SK-N-SH treated with all-trans-retinoic acid at 6 μM for 48 hours (cell line): ENCODE data around the gene DERA.

Experiments
- ATAC-seq: fragments of 200-7000 bp; cut with Tn5 transposase; 3 replicates; pipeline ENCODE4 v1.9.1; 2020; ENCODE audit warnings: mild to moderate bottlenecking, moderate library complexity
- ARNTL ChIP-seq: fragments of 450-650 bp; formaldehyde crosslinking; IDR thresholded peaks from 2 replicates; pipeline ENCODE4 v1.5.0; 2020; ENCODE audit warnings: low read depth, mild to moderate bottlenecking, moderate library complexity, borderline replicate concordance
- BACH2 ChIP-seq: fragments of 250-450 bp; sonication (Bioruptor Pico); IDR thresholded peaks from 2 replicates; pipeline ENCODE4 v1.9.0; 2021; ENCODE audit warnings: mild to moderate bottlenecking, borderline replicate concordance
- CSDC2 ChIP-seq: fragments of 250-450 bp; sonication (Bioruptor Pico); IDR thresholded peaks from 2 replicates; pipeline ENCODE4 v1.5.0; 2020; ENCODE audit warnings: mild to moderate bottlenecking, moderate library complexity
- ESRRG ChIP-seq: fragments of 250-450 bp; sonication (Bioruptor Pico); IDR thresholded peaks from 2 replicates; pipeline ENCODE4 v1.6.1; 2021; ENCODE audit warnings: mild to moderate bottlenecking
- GLIS3 ChIP-seq: fragments of 250-450 bp; sonication (Bioruptor Pico); IDR thresholded peaks from 2 replicates; pipeline ENCODE4 v1.5.0; 2020; ENCODE audit warnings: mild to moderate bottlenecking, moderate library complexity
- ISL1 ChIP-seq: fragments of 250-450 bp; sonication (Bioruptor Pico); IDR thresholded peaks from 2 replicates; pipeline ENCODE4 v2.1.2; 2022; ENCODE audit warnings: mild to moderate bottlenecking, moderate library complexity
- OSR1 ChIP-seq: fragments of 250-450 bp; sonication (Bioruptor Pico); IDR thresholded peaks from 2 replicates; pipeline ENCODE4 v1.8.0; 2022; ENCODE audit warnings: moderate library complexity, mild to moderate bottlenecking, inconsistent platforms
- PPARA ChIP-seq: fragments of 250-450 bp; sonication (Bioruptor Pico); IDR thresholded peaks from 2 replicates; pipeline ENCODE4 v1.5.0; 2020; ENCODE audit warnings: mild to moderate bottlenecking, borderline replicate concordance
- SNAI2 ChIP-seq: fragments of 250-450 bp; sonication (Bioruptor Pico); IDR thresholded peaks from 2 replicates; pipeline ENCODE4 v1.5.0; 2020; ENCODE audit warnings: mild to moderate bottlenecking, moderate library complexity
- TCF4 ChIP-seq: fragments of 250-450 bp; sonication (Bioruptor Pico); IDR thresholded peaks from 2 replicates; pipeline ENCODE4 v1.8.0; 2021; ENCODE audit warnings: mild to moderate bottlenecking, moderate library complexity, borderline replicate concordance
- TOX ChIP-seq: fragments of 250-450 bp; sonication (Bioruptor Pico); IDR thresholded peaks from 2 replicates; pipeline ENCODE4 v1.8.0; 2021; ENCODE audit warnings: mild to moderate bottlenecking, moderate library complexity, borderline replicate concordance
- ZC3H10 ChIP-seq: fragments of 250-450 bp; sonication (Bioruptor Pico); IDR thresholded peaks from 2 replicates; pipeline ENCODE4 v1.5.1; 2021; ENCODE audit warnings: mild to moderate bottlenecking, moderate library complexity
- ZFP3 ChIP-seq: fragments of 250-450 bp; sonication (Bioruptor Pico); IDR thresholded peaks from 2 replicates; pipeline ENCODE4 v1.5.0; 2020; ENCODE audit warnings: mild to moderate bottlenecking, moderate library complexity
- ZFP30 ChIP-seq: fragments of 450-650 bp; formaldehyde crosslinking; IDR thresholded peaks from 2 replicates; pipeline ENCODE4 v1.5.0; 2022; ENCODE audit warnings: mild to moderate bottlenecking, moderate library complexity
- ZNF565 ChIP-seq: fragments of 450-650 bp; formaldehyde crosslinking; conservative IDR thresholded peaks from 2 replicates; pipeline ENCODE4 v1.5.0; 2020; ENCODE audit warnings: low read depth, mild to moderate bottlenecking, moderate library complexity
- ZNF70 ChIP-seq: fragments of 450-650 bp; formaldehyde crosslinking; IDR thresholded peaks from 2 replicates; pipeline ENCODE4 v1.5.0; 2020; ENCODE audit warnings: mild to moderate bottlenecking, moderate library complexity
- ZNF8 ChIP-seq: fragments of 450-650 bp; formaldehyde crosslinking; IDR thresholded peaks from 2 replicates; pipeline ENCODE4 v1.5.0; 2020; ENCODE audit warnings: mild to moderate bottlenecking, moderate library complexity
- TF ChIP-seq, protein P1 (sequence below): fragments of 250-450 bp; sonication (Bioruptor Pico); IDR thresholded peaks from 2 replicates; pipeline ENCODE4 v1.8.0; 2021; ENCODE audit warnings: low read depth, mild to moderate bottlenecking, moderate library complexity, borderline replicate concordance
- TF ChIP-seq, protein P2 (sequence below): fragments of 250-450 bp; sonication (Bioruptor Pico); IDR thresholded peaks from 2 replicates; pipeline ENCODE4 v1.5.1; 2021; ENCODE audit warnings: mild to moderate bottlenecking, moderate library complexity
- TF ChIP-seq, protein P3 (sequence below): fragments of 250-450 bp; sonication (Bioruptor Pico); IDR thresholded peaks from 2 replicates; pipeline ENCODE4 v1.5.0; 2020; ENCODE audit warnings: mild to moderate bottlenecking, moderate library complexity
- TF ChIP-seq, protein P4 (sequence below): fragments of 250-450 bp; sonication (Bioruptor Pico); IDR thresholded peaks from 2 replicates; pipeline ENCODE4 v1.8.0; 2020; ENCODE audit warnings: mild to moderate bottlenecking, moderate library complexity, borderline replicate concordance
- TF ChIP-seq, protein P5 (sequence below): fragments of 250-450 bp; sonication (Bioruptor Pico); IDR thresholded peaks from 2 replicates; pipeline ENCODE4 v1.5.1; 2020; ENCODE audit warnings: low read depth, mild to moderate bottlenecking, moderate library complexity

The DERA gene

DNA sequence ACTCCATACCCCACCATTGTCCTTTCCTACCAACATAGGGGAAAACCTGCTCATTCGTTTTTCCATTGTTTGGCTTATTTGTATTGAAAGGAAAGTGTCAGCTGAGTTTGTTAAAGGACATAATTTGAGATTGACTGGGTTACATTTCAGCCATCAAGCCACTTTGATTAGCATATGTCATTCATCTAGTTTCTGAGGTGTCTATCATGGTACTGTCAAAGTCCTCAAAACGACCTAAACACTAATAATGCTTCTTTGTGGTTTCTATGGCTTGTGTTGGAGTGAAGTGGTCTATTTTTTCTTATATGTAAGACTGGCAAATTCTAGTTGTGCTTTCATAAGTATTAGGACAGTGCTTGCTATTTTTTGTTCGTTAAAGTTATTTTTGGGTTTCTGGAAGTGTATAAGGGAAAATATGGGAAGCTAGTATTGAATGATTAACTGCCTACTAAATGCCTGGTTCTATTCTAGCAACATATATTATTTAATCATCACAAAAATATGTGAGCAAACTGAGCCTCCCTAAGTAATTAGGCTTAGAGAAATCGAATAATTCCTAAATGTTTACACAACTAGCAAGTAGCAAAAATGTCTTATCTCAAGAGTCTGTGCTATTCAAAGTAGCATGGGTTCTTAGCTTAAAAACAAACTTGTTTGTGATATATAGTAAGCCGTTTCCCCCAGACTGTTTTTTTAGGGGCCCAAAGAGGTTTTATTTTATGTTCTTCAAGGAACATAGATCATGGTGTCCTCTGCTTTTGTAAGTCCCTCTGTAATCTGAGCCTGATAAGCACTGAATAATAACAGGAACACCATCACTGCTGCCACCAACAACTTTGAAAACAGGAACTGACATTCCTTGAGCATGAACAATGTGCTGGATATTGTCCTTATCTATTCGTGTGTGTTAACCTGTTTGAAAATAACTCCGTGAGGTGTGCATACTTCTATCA, 67.1 kb downstream of the DERA start:
- peak; percentile 57 for ATAC-seq
- TF ChIP-seq, protein P1, sequence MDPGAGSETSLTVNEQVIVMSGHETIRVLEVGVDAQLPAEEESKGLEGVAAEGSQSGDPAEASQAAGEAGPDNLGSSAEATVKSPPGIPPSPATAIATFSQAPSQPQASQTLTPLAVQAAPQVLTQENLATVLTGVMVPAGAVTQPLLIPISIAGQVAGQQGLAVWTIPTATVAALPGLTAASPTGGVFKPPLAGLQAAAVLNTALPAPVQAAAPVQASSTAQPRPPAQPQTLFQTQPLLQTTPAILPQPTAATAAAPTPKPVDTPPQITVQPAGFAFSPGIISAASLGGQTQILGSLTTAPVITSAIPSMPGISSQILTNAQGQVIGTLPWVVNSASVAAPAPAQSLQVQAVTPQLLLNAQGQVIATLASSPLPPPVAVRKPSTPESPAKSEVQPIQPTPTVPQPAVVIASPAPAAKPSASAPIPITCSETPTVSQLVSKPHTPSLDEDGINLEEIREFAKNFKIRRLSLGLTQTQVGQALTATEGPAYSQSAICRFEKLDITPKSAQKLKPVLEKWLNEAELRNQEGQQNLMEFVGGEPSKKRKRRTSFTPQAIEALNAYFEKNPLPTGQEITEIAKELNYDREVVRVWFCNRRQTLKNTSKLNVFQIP (CRISPR knock-in tag), result no peak
- TF ChIP-seq PPARA (no peak), ZNF70 (no peak), ARNTL (no peak), ZNF8 (CRISPR knock-in tag) (no peak), TCF4 (CRISPR knock-in tag) (no peak), ZFP3 (CRISPR knock-in tag) (no peak), ISL1 (no peak), CSDC2 (CRISPR knock-in tag) (no peak), SNAI2 (CRISPR knock-in tag) (no peak), ESRRG (CRISPR knock-in tag) (no peak), OSR1 (CRISPR knock-in tag) (no peak), BACH2 (CRISPR knock-in tag) (no peak), TOX (no peak)
- TF ChIP-seq, protein P2, sequence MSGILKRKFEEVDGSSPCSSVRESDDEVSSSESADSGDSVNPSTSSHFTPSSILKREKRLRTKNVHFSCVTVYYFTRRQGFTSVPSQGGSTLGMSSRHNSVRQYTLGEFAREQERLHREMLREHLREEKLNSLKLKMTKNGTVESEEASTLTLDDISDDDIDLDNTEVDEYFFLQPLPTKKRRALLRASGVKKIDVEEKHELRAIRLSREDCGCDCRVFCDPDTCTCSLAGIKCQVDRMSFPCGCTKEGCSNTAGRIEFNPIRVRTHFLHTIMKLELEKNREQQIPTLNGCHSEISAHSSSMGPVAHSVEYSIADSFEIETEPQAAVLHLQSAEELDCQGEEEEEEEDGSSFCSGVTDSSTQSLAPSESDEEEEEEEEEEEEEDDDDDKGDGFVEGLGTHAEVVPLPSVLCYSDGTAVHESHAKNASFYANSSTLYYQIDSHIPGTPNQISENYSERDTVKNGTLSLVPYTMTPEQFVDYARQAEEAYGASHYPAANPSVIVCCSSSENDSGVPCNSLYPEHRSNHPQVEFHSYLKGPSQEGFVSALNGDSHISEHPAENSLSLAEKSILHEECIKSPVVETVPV (CRISPR knock-in tag), result no peak
- TF ChIP-seq, protein P3, sequence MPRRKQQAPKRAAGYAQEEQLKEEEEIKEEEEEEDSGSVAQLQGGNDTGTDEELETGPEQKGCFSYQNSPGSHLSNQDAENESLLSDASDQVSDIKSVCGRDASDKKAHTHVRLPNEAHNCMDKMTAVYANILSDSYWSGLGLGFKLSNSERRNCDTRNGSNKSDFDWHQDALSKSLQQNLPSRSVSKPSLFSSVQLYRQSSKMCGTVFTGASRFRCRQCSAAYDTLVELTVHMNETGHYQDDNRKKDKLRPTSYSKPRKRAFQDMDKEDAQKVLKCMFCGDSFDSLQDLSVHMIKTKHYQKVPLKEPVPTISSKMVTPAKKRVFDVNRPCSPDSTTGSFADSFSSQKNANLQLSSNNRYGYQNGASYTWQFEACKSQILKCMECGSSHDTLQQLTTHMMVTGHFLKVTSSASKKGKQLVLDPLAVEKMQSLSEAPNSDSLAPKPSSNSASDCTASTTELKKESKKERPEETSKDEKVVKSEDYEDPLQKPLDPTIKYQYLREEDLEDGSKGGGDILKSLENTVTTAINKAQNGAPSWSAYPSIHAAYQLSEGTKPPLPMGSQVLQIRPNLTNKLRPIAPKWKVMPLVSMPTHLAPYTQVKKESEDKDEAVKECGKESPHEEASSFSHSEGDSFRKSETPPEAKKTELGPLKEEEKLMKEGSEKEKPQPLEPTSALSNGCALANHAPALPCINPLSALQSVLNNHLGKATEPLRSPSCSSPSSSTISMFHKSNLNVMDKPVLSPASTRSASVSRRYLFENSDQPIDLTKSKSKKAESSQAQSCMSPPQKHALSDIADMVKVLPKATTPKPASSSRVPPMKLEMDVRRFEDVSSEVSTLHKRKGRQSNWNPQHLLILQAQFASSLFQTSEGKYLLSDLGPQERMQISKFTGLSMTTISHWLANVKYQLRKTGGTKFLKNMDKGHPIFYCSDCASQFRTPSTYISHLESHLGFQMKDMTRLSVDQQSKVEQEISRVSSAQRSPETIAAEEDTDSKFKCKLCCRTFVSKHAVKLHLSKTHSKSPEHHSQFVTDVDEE (CRISPR knock-in tag), result no peak
- TF ChIP-seq, protein P4, sequence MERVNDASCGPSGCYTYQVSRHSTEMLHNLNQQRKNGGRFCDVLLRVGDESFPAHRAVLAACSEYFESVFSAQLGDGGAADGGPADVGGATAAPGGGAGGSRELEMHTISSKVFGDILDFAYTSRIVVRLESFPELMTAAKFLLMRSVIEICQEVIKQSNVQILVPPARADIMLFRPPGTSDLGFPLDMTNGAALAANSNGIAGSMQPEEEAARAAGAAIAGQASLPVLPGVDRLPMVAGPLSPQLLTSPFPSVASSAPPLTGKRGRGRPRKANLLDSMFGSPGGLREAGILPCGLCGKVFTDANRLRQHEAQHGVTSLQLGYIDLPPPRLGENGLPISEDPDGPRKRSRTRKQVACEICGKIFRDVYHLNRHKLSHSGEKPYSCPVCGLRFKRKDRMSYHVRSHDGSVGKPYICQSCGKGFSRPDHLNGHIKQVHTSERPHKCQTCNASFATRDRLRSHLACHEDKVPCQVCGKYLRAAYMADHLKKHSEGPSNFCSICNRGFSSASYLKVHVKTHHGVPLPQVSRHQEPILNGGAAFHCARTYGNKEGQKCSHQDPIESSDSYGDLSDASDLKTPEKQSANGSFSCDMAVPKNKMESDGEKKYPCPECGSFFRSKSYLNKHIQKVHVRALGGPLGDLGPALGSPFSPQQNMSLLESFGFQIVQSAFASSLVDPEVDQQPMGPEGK, result no peak

DNA sequence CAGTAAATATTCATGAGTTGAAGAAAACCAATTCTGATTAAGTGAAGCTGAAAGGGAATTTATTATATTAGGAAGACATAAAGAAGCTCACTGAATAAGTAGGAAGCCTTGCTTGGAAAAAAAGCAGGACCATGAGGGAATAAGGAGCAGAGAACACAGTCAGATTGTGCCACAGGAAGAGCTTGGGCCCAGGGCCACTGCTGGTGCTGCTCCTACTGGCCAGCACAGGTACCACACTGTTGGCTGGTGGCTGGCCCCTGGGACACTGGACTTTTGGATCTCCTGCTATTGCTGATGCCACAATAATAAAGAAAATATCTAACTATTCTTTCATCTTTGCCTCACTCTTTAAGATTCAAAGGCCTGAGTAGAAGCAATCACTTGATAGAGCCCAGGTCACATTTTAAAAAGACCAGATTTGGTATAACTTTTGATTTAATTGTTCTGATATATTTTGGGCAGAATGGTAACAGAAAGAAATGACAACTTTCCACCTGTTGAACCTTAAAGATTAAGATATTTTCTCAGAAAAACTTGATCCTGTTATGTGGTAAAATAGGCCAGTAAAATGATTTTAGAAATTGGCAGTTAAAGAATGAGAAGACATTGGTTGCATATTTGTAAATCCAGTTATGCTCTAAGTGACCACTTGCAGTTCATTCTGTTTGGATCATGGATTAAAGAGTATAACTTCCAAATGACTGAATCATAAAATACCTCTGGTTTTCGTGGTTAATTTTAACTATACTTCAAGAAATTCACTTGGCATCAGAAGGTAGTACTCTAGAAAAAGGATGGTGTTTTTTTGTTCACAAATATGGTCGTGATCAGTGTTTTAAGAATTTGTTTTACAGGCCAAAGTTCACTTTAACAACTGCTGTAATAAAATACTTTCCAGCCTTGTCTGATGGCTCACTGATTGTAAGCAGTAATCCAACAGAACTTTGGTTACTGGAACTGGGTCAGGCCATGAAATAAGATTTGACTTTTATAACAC, 68.3 kb downstream of the DERA start:
- TF ChIP-seq ZFP30 (CRISPR knock-in tag) (no peak), ZFP3 (CRISPR knock-in tag) (no peak), SNAI2 (CRISPR knock-in tag) (no peak), ZNF70 (no peak), PPARA (no peak), ZC3H10 (no peak), OSR1 (CRISPR knock-in tag) (no peak), ISL1 (no peak), TOX (no peak), TCF4 (CRISPR knock-in tag) (no peak), CSDC2 (CRISPR knock-in tag) (no peak), ZNF565 (CRISPR knock-in tag) (no peak), ESRRG (CRISPR knock-in tag) (no peak), GLIS3 (CRISPR knock-in tag) (no peak)
- TF ChIP-seq, protein P4, result no peak
- TF ChIP-seq, protein P5, sequence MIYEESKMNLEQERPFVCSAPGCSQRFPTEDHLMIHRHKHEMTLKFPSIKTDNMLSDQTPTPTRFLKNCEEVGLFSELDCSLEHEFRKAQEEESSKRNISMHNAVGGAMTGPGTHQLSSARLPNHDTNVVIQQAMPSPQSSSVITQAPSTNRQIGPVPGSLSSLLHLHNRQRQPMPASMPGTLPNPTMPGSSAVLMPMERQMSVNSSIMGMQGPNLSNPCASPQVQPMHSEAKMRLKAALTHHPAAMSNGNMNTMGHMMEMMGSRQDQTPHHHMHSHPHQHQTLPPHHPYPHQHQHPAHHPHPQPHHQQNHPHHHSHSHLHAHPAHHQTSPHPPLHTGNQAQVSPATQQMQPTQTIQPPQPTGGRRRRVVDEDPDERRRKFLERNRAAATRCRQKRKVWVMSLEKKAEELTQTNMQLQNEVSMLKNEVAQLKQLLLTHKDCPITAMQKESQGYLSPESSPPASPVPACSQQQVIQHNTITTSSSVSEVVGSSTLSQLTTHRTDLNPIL, result no peak
- peak; percentile 85 for ATAC-seq
